ENCODE data around the gene PHKB.

PHKB gene

DNA sequence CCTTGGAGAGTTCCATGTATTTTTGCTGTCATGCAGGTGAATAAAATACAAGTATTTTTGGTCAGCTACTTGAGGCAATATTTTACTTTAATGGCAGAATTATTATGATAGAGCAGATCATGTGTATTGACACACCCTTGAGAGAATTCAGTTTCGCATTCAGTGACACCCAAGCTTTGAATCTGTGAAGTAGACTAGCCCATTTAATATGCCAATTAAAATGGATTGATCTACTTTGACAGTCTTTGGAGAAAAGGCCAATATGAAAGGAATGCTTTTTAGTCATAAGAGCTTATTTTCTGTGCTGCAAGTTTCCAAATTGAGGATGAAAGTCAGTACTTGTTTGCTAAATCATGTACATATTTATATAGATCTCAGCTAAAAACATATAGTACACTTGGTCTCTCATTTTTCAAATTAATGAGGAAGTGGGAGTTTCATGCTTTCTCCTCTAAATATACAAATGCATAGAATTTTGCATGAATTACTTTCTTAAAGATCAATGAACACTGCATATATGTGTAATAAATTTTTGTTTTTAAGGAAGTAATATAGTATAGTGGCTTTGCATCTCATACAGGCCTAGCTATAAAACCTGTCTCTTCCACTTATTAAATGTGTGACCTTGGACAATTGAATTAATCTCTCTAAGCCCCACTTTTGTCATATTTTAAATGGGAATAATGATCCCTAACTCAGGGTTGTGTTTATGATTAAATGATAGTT, 161.5 kb downstream of the PHKB start:
- in situ Hi-C loops (cut with HindIII; ENCODE audit: low sequenced_read_pairs), result no loop called here

DNA sequence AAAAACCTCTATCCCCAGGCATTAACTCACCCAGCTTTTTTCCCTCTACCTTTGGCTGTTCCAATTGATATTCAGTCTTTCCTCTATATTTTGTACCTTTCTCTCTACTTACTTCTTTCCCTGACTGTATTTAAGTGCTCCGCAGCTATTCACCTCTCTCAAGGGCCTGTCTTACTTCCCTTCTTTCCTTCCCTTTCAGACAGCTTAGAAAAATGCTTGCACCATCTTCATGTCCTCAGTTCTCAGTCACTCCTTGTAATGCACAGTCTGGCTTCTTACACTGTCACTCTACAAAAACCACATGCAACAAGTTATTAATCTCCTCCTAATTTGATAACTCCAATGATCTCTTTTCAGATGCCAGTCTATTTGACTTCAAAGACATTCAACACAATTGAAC, 163.4 kb downstream of the PHKB start:
- in situ Hi-C loops (cut with HindIII; ENCODE audit: low sequenced_read_pairs), result no loop called here

GRCh38 chr16:47625115-47625567, 164.0 kb downstream of the PHKB start:
- in situ Hi-C loops (cut with HindIII; ENCODE audit: low sequenced_read_pairs), result no loop called here

DNA sequence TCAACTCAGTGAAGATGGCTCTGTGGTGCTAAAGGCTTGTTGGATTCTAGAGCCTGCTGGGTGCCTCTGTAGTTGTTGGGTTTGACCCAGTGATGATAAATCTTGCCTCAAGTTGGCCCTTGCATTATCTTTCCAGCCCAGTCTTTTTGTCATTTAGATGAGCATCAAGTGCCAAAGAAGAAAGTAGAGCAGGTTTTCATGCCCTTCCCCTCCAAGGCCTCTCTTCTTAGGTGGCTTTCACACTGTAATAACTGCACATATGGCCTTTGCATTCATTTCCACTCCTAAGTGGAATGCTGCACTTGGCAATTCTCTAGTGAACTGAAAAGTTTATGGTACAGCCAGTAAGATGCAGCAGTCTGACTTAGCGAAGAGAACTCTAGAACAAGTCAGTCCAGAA, 165.1 kb downstream of the PHKB start:
- in situ Hi-C loops (cut with HindIII; ENCODE audit: low sequenced_read_pairs), result no loop called here

DNA sequence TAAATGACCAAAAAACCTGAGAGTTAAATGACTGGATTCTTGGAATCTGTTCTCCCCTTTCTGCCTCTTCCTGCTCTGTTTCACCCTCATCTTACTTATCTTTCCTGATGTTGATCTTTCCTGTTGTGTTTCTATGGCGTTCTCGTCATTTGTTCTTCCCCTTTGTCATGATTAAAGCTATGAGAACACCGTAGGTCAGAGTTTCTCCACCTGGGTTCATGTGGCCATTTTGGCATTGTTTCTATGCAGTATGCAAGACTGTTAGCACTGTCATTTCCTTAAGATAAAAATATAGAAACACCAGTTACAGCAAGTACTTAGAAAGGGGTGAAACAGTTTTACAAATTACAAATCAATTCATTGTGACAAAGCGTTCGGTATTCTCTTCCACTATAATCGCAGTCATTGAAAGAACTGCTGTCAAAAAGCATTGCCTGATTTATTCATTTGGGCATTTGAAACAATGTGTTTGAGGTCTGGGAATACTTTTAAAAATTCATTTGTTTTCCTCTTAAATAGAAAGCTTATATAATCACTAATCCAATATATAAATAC, 166.0 kb downstream of the PHKB start:
- in situ Hi-C loops (cut with HindIII; ENCODE audit: low sequenced_read_pairs), result no loop called here

- in situ Hi-C loops (cut with HindIII; ENCODE audit: low sequenced_read_pairs), result no loop called here
These were observed 166.6 kb downstream of the PHKB start for GRCh38 chr16:47627721-47628120.

DNA sequence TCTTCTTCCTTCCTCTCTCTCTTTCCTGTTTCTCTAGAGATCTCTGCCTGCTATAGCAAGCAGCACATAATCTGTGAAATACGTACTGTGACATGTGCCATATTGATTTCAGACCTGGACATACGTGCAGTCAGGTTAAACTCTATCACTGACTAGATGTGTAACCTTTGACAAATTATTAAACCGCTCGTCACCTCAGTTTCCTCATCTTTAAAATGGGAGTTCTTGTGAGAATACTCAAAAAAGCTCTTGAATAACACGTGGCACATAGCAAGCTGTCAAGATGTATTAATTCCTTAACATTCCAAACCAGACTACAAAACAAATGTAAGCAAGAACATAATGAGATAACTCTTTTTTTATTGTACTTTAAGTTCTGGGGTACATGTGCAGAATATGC, 170.0 kb downstream of the PHKB start:
- in situ Hi-C loops (cut with HindIII; ENCODE audit: low sequenced_read_pairs), result no loop called here

DNA sequence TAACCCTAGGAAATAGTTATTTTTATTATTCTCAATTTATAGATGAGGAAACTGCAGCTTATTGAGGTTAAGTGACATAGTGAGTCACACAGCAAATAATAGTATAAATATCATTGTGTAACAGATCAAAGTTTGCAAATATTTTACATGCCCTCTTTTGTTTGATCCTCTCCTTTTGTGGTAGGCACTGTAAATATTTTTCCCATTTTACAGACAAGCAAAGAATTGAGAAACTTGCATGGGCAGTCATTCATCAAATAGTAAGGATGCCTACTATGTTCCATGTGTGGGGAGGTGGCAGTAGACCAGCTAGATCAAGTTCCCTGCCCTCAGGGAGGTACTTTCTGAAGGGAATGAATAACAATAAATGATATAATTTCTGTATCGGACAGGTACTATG, 173.0 kb downstream of the PHKB start:
- in situ Hi-C loops (cut with HindIII; ENCODE audit: low sequenced_read_pairs), result no loop called here

GRCh38 chr16:47634727-47635126, 173.6 kb downstream of the PHKB start:
- in situ Hi-C loops (cut with HindIII; ENCODE audit: low sequenced_read_pairs), result no loop called here

GRCh38 chr16:47636501-47637099, 175.5 kb downstream of the PHKB start:
- in situ Hi-C loops (cut with HindIII; ENCODE audit: low sequenced_read_pairs), result no loop called here

DNA sequence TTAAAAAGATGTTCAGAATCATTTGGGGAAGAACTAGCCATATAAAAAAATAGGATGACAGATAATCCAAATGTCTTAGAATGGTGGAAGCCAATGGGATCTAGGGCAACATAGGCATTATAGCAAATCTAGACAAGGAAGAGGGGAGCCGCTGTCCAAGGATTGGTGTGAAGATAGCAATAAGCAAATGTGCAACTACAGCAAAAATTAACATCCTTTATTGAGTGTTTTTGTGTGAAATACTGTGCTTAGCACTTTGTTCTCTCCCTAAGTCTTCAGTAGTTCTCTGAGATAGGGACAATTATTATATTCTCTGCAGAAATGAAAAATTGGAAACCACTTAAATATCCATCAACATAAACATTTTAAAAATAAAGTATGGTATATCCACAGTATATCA, 177.0 kb downstream of the PHKB start:
- in situ Hi-C loops (cut with HindIII; ENCODE audit: low sequenced_read_pairs), result no loop called here

DNA sequence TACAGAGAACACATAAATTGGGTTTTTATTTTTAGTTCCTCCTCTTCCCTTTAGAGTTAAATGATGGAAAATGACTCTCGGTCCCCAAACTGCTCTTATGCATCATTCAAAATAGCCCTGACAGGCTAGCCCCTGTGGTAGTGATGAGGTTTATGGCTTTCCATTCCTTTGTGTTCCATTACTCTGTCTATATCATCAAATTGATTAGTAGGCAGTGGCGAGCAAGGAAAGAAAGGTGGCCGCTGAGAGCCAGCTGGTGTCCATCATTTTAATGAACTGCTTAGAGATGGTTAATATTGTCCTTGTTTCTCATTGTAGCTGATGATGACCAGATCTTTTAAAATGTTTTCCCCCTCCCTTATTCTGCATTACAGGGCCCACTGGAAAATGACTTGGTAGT, 179.5 kb downstream of the PHKB start:
- in situ Hi-C loops (cut with HindIII; ENCODE audit: low sequenced_read_pairs), result no loop called here

GRCh38 chr16:47643323-47644000, 182.3 kb downstream of the PHKB start:
- in situ Hi-C loops (cut with HindIII; ENCODE audit: low sequenced_read_pairs), result no loop called here

GRCh38 chr16:47644166-47644565, 183.0 kb downstream of the PHKB start:
- in situ Hi-C loops (cut with HindIII; ENCODE audit: low sequenced_read_pairs), result no loop called here

- in situ Hi-C loops (cut with HindIII; ENCODE audit: low sequenced_read_pairs), result no loop called here
These were observed 183.5 kb downstream of the PHKB start for GRCh38 chr16:47644661-47645060.

GRCh38 chr16:47646914-47647313, 185.8 kb downstream of the PHKB start:
- in situ Hi-C loops (cut with HindIII; ENCODE audit: low sequenced_read_pairs), result no loop called here

- in situ Hi-C loops (cut with HindIII; ENCODE audit: low sequenced_read_pairs), result no loop called here
These were observed 195.9 kb downstream of the PHKB start for GRCh38 chr16:47657032-47657431.

DNA sequence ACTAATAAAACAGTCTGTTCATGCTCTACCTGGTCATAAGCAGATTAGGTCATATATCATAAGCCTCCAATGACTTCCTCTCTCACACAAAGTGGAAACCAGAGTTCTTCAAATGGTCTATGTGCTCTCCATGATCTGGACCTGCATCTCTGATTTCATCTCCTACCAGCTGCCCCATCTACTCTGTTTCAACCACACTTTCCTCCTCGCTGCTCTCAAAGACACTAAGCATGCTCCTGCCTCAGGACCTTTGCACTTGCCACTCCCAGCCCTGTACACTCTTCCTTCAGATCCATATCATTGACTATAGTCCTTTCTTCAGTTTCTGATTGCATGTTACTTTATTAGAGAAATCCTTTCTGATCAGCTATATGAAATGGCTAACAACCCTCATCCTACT, 196.8 kb downstream of the PHKB start:
- in situ Hi-C loops (cut with HindIII; ENCODE audit: low sequenced_read_pairs), result no loop called here

DNA sequence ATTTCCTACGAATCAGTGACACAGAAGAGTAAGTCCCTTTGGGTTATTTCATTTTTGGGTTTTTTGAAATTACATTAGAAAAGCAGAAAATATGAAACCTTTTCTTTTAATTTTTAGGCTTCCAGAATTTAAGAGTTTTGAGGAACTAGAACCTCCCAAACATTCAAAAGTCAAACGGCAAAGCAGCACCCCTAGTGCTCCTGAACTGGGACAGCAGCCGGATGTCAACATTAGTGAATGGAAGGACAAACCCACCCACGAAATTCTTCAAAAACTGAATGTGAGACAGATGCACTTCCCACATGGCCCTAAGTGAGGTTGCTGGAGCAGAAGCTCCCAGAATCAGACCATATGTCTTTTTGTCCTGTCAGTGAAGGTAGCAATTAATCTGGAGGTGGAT, 199.4 kb downstream of the PHKB start:
- in situ Hi-C loops (cut with HindIII; ENCODE audit: low sequenced_read_pairs), result no loop called here

- in situ Hi-C loops (cut with HindIII; ENCODE audit: low sequenced_read_pairs), result no loop called here
These were observed 203.7 kb downstream of the PHKB start for GRCh38 chr16:47664653-47665325.

- in situ Hi-C loops (cut with HindIII; ENCODE audit: low sequenced_read_pairs), result no loop called here
These were observed 205.3 kb downstream of the PHKB start for GRCh38 chr16:47666434-47666833.

All from DLD1 (cell line).